HCT116 (cell line): ENCODE data around the gene RFTN1. TPM values are rescaled to one million over a fixed set of nuclear protein-coding genes. Genes with fewer than 3 reads are reported as not detected.

Source experiments
- ATAC-seq: fragments of 200-7000 bp; cut with Tn5 transposase; 2 replicates; pipeline ENCODE4 v1.9.1; 2020; ENCODE audit warnings: mild to moderate bottlenecking, moderate library complexity
- BruUV-seq: library from RNA; stranded (reverse); fragments of 400-500 nt; replicated peaks from 2 replicates; lab custom pipeline; 2021; lab: Mats Ljungman, UMichigan
- CTCF ChIA-PET: fragments of 300-600 bp; sonication (Branson Sonifier 250); formaldehyde crosslinking; loops from one replicate; lab custom pipeline; 2021; ENCODE audit warnings: antibody characterized with exemption; lab: Charles Lee
- POLR2A ChIA-PET: fragments of 300-600, 350-600 bp; sonication (Branson Sonifier 250); formaldehyde crosslinking; loops from one replicate; lab custom pipeline; 2021; ENCODE audit warnings: antibody characterized with exemption; lab: Charles Lee
- RAD21 ChIA-PET, 2 experiments: fragments of 300-600 bp; sonication (Branson Sonifier 250); formaldehyde crosslinking; loops; one replicate each; lab custom pipeline; 2023; ENCODE audit warnings: low total read pairs in 2 of 2; ENCODE audit not compliant: uncharacterized antibody in 2 of 2, unreplicated experiment in 2 of 2, low non-redundant PET in 1 of 2; lab: Charles Lee
- DNase-seq: peaks from one replicate; pipeline ENCODE4 v3.0.0-alpha.2; 2010; ENCODE audit warnings: low read depth, low spot score
- H2AFZ ChIP-seq: fragments of 200-600 bp; shearing (Covaris generic), sonication (generic); 2 replicates; pipeline ENCODE4 v1.6.1; 2017; ENCODE audit warnings: low read depth, mixed run types, mixed read lengths, antibody characterized with exemption, low read length; ENCODE audit not compliant: poor library complexity, severe bottlenecking
- H3K27ac ChIP-seq: 2 replicates; pipeline ENCODE4 v1.5.1; 2012; ENCODE audit warnings: low read depth, low read length
- H3K27me3 ChIP-seq: fragments of 200-600 bp; sonication (generic); 2 replicates; pipeline ENCODE4 v1.6.1; 2016; ENCODE audit warnings: mixed run types, low read length, mixed read lengths; ENCODE audit not compliant: insufficient read depth
- H3K36me3 ChIP-seq, 2 experiments: fragments of 200-500 bp in 1 of 2; fragments of 200-600 bp in 1 of 2; sonication (Bioruptor generic) in 1 of 2; sonication (generic) in 1 of 2; 2 replicates each; pipeline versions ENCODE4 v1.5.1 to v1.6.1; 2014 to 2016; ENCODE audit warnings: low read length in 2 of 2, inconsistent platforms in 1 of 2, mixed read lengths in 1 of 2, mixed run types in 1 of 2; ENCODE audit not compliant: insufficient read depth in 2 of 2, control insufficient read depth in 1 of 2
- H3K4me1 ChIP-seq, 2 experiments: fragments of 200-600 bp in 1 of 2; sonication (generic) in 1 of 2; 2 replicates each; pipeline versions ENCODE4 v1.5.1 to v1.6.1; 2012 to 2017; ENCODE audit warnings: low read length in 2 of 2, inconsistent platforms in 1 of 2, mild to moderate bottlenecking in 1 of 2, mixed read lengths in 1 of 2, mixed run types in 1 of 2, moderate library complexity in 1 of 2; ENCODE audit not compliant: insufficient read depth in 2 of 2, control insufficient read depth in 1 of 2
- H3K4me2 ChIP-seq: fragments of 200-600 bp; sonication (generic); 2 replicates; pipeline ENCODE4 v1.6.1; 2017; ENCODE audit warnings: mixed run types, low read length, mixed read lengths
- H3K4me3 ChIP-seq, 2 experiments: fragments of 200-600 bp in 1 of 2; sonication (generic) in 1 of 2; replicated peaks in 1 of 2; 2 replicates each; pipeline ENCODE4 v1.5.1; 2011 to 2016; ENCODE audit warnings: low read length in 2 of 2, control low read depth in 1 of 2, low read depth in 1 of 2, mild to moderate bottlenecking in 1 of 2, mixed read lengths in 1 of 2, mixed run types in 1 of 2
- H3K79me2 ChIP-seq: fragments of 200-600 bp; sonication (generic); 2 replicates; pipeline ENCODE4 v1.6.1; 2017; ENCODE audit warnings: mild to moderate bottlenecking, mixed run types, low read length, moderate library complexity, mixed read lengths; ENCODE audit not compliant: insufficient read depth
- H3K9ac ChIP-seq: fragments of 200-600 bp; sonication (generic); 2 replicates; pipeline ENCODE4 v1.6.1; 2016; ENCODE audit warnings: low read length, mixed read lengths
- H3K9me2 ChIP-seq: fragments of 200-600 bp; sonication (generic), shearing (Covaris generic); 2 replicates; pipeline ENCODE4 v1.6.1; 2017; ENCODE audit warnings: mixed run types, mild to moderate bottlenecking, moderate library complexity; ENCODE audit not compliant: insufficient read depth
- H3K9me3 ChIP-seq, 2 experiments: fragments of 200-500 bp in 1 of 2; fragments of 200-600 bp in 1 of 2; sonication (Bioruptor generic) in 1 of 2; sonication (generic) in 1 of 2; 2 replicates each; pipeline ENCODE4 v1.6.1; 2014 to 2017; ENCODE audit warnings: low read length in 2 of 2, mixed read lengths in 2 of 2, inconsistent platforms in 1 of 2, low read depth in 1 of 2, mild to moderate bottlenecking in 1 of 2, mixed run types in 1 of 2, moderate library complexity in 1 of 2; ENCODE audit not compliant: control insufficient read depth in 1 of 2, insufficient read depth in 1 of 2
- H4K20me1 ChIP-seq: fragments of 200-600 bp; sonication (generic), shearing (Covaris generic); 2 replicates; pipeline ENCODE4 v1.6.1; 2017; ENCODE audit warnings: mixed run types, mild to moderate bottlenecking, moderate library complexity; ENCODE audit not compliant: insufficient read depth
- ATF3 ChIP-seq: IDR thresholded peaks from 2 replicates; pipeline ENCODE4 v1.6.1; 2012
- CBX3 ChIP-seq: IDR thresholded peaks from 2 replicates; pipeline ENCODE4 v1.6.1; 2012; ENCODE audit warnings: low read depth
- ELF1 ChIP-seq: IDR thresholded peaks from 2 replicates; pipeline ENCODE4 v1.6.1; 2012; ENCODE audit warnings: low read depth, borderline replicate concordance
- EZH2 ChIP-seq: fragments of 200-600 bp; sonication (generic); IDR thresholded peaks from 2 replicates; pipeline ENCODE4 v1.6.1; 2017; ENCODE audit warnings: antibody characterized with exemption, mixed run types
- FOSL1 ChIP-seq: IDR thresholded peaks from 2 replicates; pipeline ENCODE4 v1.6.1; 2012; ENCODE audit warnings: low read depth
- RAD21 ChIP-seq: IDR thresholded peaks from 2 replicates; pipeline ENCODE4 v1.6.1; 2012; ENCODE audit warnings: low read depth, mild to moderate bottlenecking
- SRF ChIP-seq: IDR thresholded peaks from 2 replicates; pipeline ENCODE4 v1.6.1; 2012; ENCODE audit warnings: low read depth
- TCF7L2 ChIP-seq: IDR thresholded peaks from 2 replicates; pipeline ENCODE4 v1.7.0; 2011; ENCODE audit warnings: borderline replicate concordance, inconsistent platforms; ENCODE audit not compliant: insufficient read depth, insufficient read length; ENCODE audit errors: extremely low read depth
- YY1 ChIP-seq: IDR thresholded peaks from 2 replicates; pipeline ENCODE4 v1.6.1; 2011; ENCODE audit warnings: low read length, low read depth, moderate library complexity, mild to moderate bottlenecking; ENCODE audit not compliant: insufficient replicate concordance; ENCODE audit errors: extremely low read depth
- intact Hi-C: fragments of 100-400 bp; cut with micrococcal nuclease; formaldehyde crosslinking; loops from 2 replicates; pipeline ENCODE4 v1.10.0; 2022
- total RNA-seq: library from RNA; stranded (reverse); gene quantifications from one replicate; pipeline ENCODE4 v1.2.1, GENCODE V29; 2021; ENCODE audit not compliant: unreplicated experiment
- TF ChIP-seq, protein P1 (sequence below): IDR thresholded peaks from 2 replicates; pipeline ENCODE4 v1.6.1; 2012
- TF ChIP-seq, protein P2 (sequence below): IDR thresholded peaks from 2 replicates; pipeline ENCODE4 v1.6.1; 2012; ENCODE audit warnings: low read depth

RFTN1 gene
- total RNA-seq, 1 experiment from 2014 or later = 3.9 TPM

- Histone ChIP-seq H3K79me2 (no peaks in the 10 kb centered on the region), H3K4me3 (no peak overlapping the region), H3K36me3 (no peaks in the 10 kb centered on the region), H3K9me2 (no peaks in the 10 kb centered on the region), H3K9ac (no peak overlapping the region), H3K27me3 (no peaks in the 10 kb centered on the region), H3K9me3 (no peaks in the 10 kb centered on the region), H3K27ac (no peak overlapping the region), H2AFZ (no peak overlapping the region), H3K4me1 (no peaks in the 10 kb centered on the region), H3K4me2 (no peak overlapping the region), H4K20me1 (no peaks in the 10 kb centered on the region)
- intact Hi-C loops = no loop called here
- BruUV-seq = no TSS peak
- RAD21 ChIA-PET = no interaction called here
- POLR2A ChIA-PET = no interaction called here
- ATAC-seq (no peak), DNase-seq (no peak)
- CTCF ChIA-PET = no interaction called here
- TF ChIP-seq ATF3 = no peak
- TF ChIP-seq SRF = no peak
- TF ChIP-seq RAD21 = no peak
- TF ChIP-seq ELF1 = no peak
- TF ChIP-seq CBX3 = no peak
- TF ChIP-seq, protein P1, sequence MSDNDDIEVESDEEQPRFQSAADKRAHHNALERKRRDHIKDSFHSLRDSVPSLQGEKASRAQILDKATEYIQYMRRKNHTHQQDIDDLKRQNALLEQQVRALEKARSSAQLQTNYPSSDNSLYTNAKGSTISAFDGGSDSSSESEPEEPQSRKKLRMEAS = no peak
- TF ChIP-seq EZH2 = no peak
- TF ChIP-seq, protein P2, sequence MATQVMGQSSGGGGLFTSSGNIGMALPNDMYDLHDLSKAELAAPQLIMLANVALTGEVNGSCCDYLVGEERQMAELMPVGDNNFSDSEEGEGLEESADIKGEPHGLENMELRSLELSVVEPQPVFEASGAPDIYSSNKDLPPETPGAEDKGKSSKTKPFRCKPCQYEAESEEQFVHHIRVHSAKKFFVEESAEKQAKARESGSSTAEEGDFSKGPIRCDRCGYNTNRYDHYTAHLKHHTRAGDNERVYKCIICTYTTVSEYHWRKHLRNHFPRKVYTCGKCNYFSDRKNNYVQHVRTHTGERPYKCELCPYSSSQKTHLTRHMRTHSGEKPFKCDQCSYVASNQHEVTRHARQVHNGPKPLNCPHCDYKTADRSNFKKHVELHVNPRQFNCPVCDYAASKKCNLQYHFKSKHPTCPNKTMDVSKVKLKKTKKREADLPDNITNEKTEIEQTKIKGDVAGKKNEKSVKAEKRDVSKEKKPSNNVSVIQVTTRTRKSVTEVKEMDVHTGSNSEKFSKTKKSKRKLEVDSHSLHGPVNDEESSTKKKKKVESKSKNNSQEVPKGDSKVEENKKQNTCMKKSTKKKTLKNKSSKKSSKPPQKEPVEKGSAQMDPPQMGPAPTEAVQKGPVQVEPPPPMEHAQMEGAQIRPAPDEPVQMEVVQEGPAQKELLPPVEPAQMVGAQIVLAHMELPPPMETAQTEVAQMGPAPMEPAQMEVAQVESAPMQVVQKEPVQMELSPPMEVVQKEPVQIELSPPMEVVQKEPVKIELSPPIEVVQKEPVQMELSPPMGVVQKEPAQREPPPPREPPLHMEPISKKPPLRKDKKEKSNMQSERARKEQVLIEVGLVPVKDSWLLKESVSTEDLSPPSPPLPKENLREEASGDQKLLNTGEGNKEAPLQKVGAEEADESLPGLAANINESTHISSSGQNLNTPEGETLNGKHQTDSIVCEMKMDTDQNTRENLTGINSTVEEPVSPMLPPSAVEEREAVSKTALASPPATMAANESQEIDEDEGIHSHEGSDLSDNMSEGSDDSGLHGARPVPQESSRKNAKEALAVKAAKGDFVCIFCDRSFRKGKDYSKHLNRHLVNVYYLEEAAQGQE = no peak
- no peak for TF ChIP-seq YY1
- no peak for TF ChIP-seq TCF7L2
- no peak for TF ChIP-seq FOSL1
Observed at GRCh38 chr3:16474216-16474615, 39.3 kb downstream of the RFTN1 start.
